Thyroid gland (tissue), 4 donors: ENCODE measurements around the gene CCDC106. TPM values are rescaled to one million over a fixed set of nuclear protein-coding genes. Genes with fewer than 3 reads are reported as not detected.

Experiments
- DNase-seq, 2 donors: peaks; one replicate each; pipeline ENCODE4 v3.0.0-alpha.2; 2019
- H3K27ac ChIP-seq, 3 donors: fragments of 200-600 bp; sonication (generic); 1 replicate in 2 of 3; 2 replicates in 1 of 3; pipeline ENCODE4 v1.5.1; 2016 to 2019; ENCODE audit warnings: mild to moderate bottlenecking in 1 of 3, moderate library complexity in 1 of 3
- H3K27me3 ChIP-seq: fragments of 200-600 bp; sonication (generic); one replicate; pipeline ENCODE4 v1.5.1; 2019
- H3K36me3 ChIP-seq, 2 donors: fragments of 200-600 bp; sonication (generic); one replicate each; pipeline ENCODE4 v1.5.1; 2016 to 2019
- H3K4me1 ChIP-seq, 2 donors: fragments of 200-600 bp; sonication (generic); one replicate each; pipeline ENCODE4 v1.5.1; 2017 to 2019
- H3K4me3 ChIP-seq, 3 donors: fragments of 200-600 bp; sonication (generic); replicated peaks in 1 of 3; 1 replicate in 2 of 3; 2 replicates in 1 of 3; pipeline ENCODE4 v1.5.1; 2016; ENCODE audit warnings: mild to moderate bottlenecking in 1 of 3
- H3K9me3 ChIP-seq: fragments of 200-600 bp; sonication (generic); one replicate; pipeline ENCODE4 v1.5.1; 2017
- CTCF ChIP-seq, 6 experiments: fragments of 200-600 bp in 3 of 6; fragments of 450-650 bp in 3 of 6; sonication (generic) in 3 of 6; IDR thresholded peaks; one replicate each; pipeline ENCODE4 v1.5.1; 2016 to 2019; ENCODE audit warnings: antibody characterized with exemption in 6 of 6, mild to moderate bottlenecking in 2 of 6, inconsistent platforms in 1 of 6, moderate library complexity in 1 of 6
- POLR2A ChIP-seq, 2 donors: fragments of 450-650 bp; IDR thresholded peaks; one replicate each; pipeline ENCODE4 v1.6.1; 2017; ENCODE audit warnings: antibody characterized with exemption in 2 of 2, mild to moderate bottlenecking in 2 of 2, moderate library complexity in 1 of 2
- WGBS, 2 donors: methylation state at CpG; one replicate each; pipeline ENCODE4 v1.1.5; 2017; 5-methylcytosine and 5-hydroxymethylcytosine counted together
- intact Hi-C: fragments of 100-400 bp; cut with DNase I; formaldehyde crosslinking; loops from one replicate; pipeline ENCODE4 v1.15.1; 2023
- total RNA-seq, 4 donors: library from RNA; depleted of rRNA; stranded (reverse); fragments of >200 nt; gene quantifications; one replicate each; pipeline ENCODE4 v1.2.3, GENCODE V29; 2016

Gene CCDC106
- total RNA-seq, 4 donors from 2014 or later = 11.2 to 23.2 (median 20.7) TPM

- Histone ChIP-seq H3K4me1 (no peaks in the 10 kb centered on the region), H3K9me3 (no peaks in the 10 kb centered on the region), H3K36me3 (peaks cover 15 to 28% of the 10 kb centered on the region in 2 donors), H3K27ac (no peak overlapping the region), H3K4me3 (no peak overlapping the region), H3K27me3 (no peaks in the 10 kb centered on the region)
- DNase-seq = no peak
- 86 to 95% methylated on average over 15 to 27 of the region's 27 CpGs for WGBS, 2 donors
- TF ChIP-seq CTCF (IDR thresholded peaks at IDR 0.05) (no peak), POLR2A (IDR thresholded peaks at IDR 0.05) (no peak)
- intact Hi-C loops = no loop called here
These were observed 34.6 kb upstream of the CCDC106 start for GRCh38 chr19:55613396-55613795.

- 93 to 94% methylated on average over 56 to 64 of the region's 75 CpGs for WGBS, 2 donors
These were observed 33.9 kb upstream of the CCDC106 start for GRCh38 chr19:55613930-55614710.

GRCh38 chr19:55614711-55615542 lies 33.1 kb upstream of the CCDC106 start:
- intact Hi-C loops = no loop called here
- Histone ChIP-seq H3K27ac (no peak overlapping the region), H3K27me3 (no peaks in the 10 kb centered on the region), H3K9me3 (no peaks in the 10 kb centered on the region), H3K36me3 (peaks cover 15 to 28% of the 10 kb centered on the region in 2 donors), H3K4me3 (no peak overlapping the region), H3K4me1 (no peaks in the 10 kb centered on the region)
- no peak for TF ChIP-seq POLR2A (IDR thresholded peaks at IDR 0.05)
- no peak for TF ChIP-seq CTCF (IDR thresholded peaks at IDR 0.05)
- 96 to 98% methylated on average over 58 to 71 of the region's 98 CpGs for WGBS, 2 donors
- DNase-seq = no peak

More at GRCh38 chr19:55613930-55614710, 33.9 kb upstream of the CCDC106 start:
- Histone ChIP-seq H3K9me3 (no peaks in the 10 kb centered on the region), H3K27me3 (no peaks in the 10 kb centered on the region), H3K36me3 (peaks cover 15 to 28% of the 10 kb centered on the region in 2 donors), H3K27ac (no peak overlapping the region), H3K4me1 (no peaks in the 10 kb centered on the region), H3K4me3 (no peak overlapping the region)
- intact Hi-C loops = no loop called here
- no peak for DNase-seq
- TF ChIP-seq CTCF (IDR thresholded peaks at IDR 0.05) (no peak), POLR2A (IDR thresholded peaks at IDR 0.05) (no peak)

GRCh38 chr19:55615543-55616394 lies 32.2 kb upstream of the CCDC106 start:
- intact Hi-C loops = no loop called here

More at GRCh38 chr19:55615543-55616394, 32.2 kb upstream of the CCDC106 start:
- 96% methylated on average over 20 to 59 of the region's 88 CpGs for WGBS, 2 donors
- no peaks in the 10 kb centered on the region for H3K4me1 ChIP-seq
- H3K27me3 ChIP-seq = no peaks in the 10 kb centered on the region
- peaks cover 15 to 28% of the 10 kb centered on the region in 2 donors for H3K36me3 ChIP-seq
- H3K9me3 ChIP-seq = no peaks in the 10 kb centered on the region
- no peak overlapping the region for H3K27ac ChIP-seq
- no peak for TF ChIP-seq CTCF (IDR thresholded peaks at IDR 0.05)
- no peak for TF ChIP-seq POLR2A (IDR thresholded peaks at IDR 0.05)
- DNase-seq = no peak
- H3K4me3 ChIP-seq = no peak overlapping the region
